Stimulated activated naive CD4-positive, alpha-beta T cell (primary cell): ENCODE measurements around the gene KCNA5.
A peak's percentile ranks its signal among the peaks of the same experiment; 100 is the strongest.

Experiments
- DNase-seq, 6 experiments: peaks; one replicate each; lab custom pipeline; 2025; lab: John Stamatoyannopoulos, UW

The KCNA5 gene

DNA sequence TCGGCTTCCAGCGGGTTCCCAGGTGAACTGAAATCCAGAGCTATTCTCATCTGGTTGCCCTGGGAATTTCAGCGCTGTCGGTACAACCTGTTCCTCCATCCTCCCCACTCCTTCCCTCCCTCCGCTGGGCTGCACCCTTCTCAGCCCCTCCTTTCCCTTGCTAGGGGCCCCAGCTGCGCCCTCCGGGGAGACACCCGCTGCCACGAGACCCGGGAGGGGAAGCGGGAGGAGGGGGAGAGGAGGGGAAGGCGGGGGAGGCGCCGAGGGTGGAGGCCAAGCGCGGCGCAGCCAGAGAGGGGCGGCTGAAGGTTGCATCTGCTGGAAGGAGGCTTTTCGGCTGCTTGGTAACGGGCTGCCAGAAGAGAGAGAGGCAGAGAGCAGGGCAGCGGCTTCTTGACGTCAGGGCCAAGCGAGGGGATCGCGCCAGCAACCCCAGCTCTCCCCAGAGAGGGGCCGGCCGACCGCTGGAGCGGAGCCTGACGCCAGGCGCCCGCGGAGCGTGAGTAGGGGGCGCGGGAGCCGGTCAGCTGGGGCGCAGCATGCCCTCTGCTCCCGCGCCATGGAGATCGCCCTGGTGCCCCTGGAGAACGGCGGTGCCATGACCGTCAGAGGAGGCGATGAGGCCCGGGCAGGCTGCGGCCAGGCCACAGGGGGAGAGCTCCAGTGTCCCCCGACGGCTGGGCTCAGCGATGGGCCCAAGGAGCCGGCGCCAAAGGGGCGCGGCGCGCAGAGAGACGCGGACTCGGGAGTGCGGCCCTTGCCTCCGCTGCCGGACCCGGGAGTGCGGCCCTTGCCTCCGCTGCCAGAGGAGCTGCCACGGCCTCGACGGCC lies at the start of gene KCNA5:
KCNA5 (plus strand) TSS at position 291 of the 831 bp plus-strand sequence; CDS start at position 560, 269 bp downstream.
- no peak for DNase-seq

DNA sequence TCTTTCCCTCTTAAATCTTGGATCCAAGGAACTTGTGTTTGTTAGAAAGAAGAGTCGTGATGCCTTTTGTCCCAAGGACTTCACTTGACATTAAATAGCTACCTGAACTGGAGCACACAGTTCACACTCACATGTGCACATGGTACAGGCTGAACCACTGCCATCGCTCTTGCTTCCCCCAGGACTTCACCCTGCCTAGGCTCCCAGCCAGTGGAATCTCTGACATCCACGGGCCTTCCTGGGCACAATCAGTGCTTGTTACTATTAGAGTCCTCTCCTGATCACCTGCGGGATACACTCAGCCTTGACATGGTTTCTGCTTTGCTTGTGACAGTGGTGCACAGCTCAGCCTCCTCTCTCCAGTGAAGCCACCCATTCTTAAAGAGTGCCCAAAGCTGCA lies 49.1 kb upstream of the KCNA5 start:
- no peak for DNase-seq

DNA sequence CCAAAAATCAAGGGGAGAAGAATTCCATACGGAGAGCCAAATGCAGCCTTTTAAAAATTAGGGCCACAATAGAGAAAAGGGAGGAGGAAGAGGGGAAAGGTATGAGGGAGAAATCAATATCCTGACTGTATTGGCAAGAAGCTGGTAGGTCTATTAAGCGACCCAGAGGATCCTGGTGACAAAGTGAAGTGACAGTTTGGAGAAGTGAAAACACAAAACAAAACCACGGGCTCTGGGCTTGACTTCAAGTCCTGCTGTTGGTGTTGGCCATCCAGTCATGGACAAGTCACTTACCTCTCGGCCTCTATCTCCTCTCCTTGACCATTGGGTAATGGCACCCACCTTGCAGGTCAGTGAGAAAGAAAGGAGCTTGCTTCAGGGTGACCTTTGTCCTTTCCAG lies 47.0 kb upstream of the KCNA5 start:
- no peak for DNase-seq

DNA sequence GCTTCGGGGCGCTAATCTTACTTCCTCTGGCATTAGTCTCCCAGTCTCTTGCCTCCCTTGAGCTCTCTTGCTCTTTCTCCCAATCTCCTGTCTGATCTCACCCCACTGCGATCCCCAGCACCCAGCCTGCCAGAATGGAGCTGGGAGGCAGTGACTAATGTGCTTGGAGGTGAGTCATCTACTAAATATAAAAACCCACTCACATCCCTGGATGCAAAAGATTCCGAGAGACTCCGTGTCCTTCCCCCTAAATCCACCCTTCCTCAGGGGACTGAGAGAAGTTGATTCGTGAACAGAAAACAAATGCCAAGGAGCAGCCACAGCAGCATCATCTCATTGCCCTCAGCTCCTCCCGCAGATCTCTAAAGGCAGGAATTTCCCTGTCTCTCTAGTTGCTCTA lies 45.7 kb upstream of the KCNA5 start:
- no peak for DNase-seq

DNA sequence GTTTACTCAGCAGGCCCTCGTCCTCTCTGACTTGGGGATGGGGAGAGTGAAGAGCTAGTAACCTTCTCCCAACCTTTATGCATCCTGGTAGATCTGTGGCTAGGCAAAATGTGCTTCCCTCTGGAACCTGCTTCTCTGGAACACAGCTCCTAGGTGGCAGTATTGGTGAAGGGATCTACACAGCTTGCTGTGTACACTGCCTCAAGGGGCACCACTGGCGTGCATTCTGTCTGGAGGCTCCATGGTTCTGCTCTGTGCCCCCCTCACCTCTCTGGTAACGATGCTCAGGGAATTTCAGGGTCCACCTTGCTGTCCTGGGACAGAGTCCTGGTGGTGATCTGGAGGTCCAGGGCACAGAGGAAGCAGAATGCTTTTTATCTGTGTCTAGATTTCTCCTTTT lies 43.5 kb upstream of the KCNA5 start:
- DNase-seq, result no peak

DNA sequence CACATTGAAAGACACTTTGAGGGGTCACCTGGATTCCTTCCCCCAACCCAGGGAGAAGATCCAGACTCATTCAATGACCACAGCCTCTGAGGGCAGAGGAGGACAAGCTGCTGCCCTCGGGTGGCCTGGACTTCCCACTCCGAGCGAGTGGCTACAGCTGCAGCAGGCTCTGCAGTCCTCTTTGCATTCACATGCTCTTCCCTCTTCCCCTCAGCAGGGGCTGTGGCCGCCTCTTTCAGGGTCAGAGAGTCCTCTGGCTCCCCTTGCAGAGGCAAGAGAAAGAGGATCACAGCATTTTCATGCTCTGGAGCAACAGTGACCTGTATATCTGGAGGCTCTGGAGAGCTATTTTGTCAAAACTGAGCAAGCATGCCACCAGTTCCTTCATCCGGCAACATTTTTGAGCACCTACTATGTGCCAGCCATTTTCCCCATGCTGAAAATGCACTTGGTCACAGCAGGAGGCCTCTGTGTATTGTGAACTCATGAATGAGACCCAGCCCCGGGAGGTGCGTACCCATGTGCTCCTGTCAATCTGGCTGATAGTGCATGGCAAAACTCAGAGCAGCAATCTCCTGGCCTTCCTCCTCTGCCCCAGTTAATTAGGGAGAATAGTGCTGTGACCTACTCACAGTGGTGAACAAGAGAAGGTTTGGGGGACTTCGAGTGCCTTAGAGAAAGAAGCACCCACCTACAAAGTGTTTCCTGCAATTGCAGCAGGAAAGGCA lies 42.9 kb upstream of the KCNA5 start:
- no peak for DNase-seq

DNA sequence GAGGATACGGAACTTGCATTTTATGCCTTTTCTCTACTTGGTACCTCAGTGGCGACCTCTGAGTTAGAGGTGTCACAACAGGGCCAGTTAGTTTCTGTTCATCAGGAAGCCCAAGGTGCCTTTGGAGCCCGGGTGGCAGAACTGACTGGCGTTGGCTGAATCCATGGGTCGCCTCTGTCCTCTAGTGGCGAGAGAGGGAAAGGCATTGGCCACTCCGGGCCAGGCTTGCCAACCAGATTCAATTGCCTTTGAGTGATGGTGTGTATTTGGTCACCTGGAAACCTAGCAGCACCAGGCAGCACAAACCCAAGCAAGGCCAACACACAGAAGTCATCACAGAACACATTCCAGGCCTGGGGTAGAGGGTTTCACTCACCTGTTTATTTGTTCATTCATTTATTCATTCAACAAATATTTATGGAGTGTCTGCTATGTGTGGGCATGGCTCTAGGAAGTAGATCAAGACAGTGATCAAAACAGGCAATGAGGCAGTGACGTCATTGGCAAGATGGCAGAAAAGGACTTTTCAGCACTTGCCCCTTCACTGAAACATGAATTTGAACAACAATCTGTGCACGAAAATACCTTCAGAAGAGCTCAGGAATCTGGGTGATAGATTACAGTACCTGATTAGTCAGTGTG lies 40.5 kb upstream of the KCNA5 start:
- no peak for DNase-seq

DNA sequence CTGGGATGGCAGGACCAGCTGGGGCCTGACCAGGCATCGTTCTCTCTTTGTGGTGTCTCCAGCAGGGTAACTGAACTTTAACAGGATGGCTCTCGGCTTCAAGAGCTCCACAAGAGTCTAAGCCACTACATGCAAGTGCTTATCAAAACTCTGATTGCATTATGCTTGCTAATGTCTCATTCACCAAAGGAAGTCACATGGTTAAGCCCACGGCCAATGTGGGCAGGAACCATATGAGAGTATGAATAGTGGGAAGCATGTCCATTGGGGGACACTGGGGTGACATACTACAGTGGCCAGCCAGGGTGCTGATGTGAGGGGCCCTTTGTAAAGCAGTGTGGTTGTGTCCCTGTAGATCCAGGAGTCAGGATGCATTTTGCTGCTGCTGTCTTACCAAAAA lies 35.0 kb upstream of the KCNA5 start:
- no peak for DNase-seq

DNA sequence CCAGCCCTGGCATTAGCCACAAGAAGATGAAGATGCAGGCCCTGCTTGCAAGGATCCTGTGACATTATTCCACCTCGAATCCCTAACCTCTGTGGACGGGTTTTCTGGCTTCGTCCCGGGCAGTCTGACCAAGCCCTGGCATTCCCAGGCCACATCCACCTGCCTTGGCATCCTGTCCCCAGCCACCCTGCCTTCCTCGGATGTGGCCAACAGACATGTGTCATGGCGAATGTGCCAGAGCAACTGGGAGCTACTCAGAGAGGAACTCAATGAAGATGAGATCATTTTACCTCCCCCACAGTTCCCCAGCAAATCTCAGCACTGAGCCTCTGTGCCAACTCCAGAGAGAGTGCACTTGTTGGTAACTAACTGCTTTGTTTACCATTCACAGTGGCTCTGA lies 33.5 kb upstream of the KCNA5 start:
- DNase-seq, result no peak

DNA sequence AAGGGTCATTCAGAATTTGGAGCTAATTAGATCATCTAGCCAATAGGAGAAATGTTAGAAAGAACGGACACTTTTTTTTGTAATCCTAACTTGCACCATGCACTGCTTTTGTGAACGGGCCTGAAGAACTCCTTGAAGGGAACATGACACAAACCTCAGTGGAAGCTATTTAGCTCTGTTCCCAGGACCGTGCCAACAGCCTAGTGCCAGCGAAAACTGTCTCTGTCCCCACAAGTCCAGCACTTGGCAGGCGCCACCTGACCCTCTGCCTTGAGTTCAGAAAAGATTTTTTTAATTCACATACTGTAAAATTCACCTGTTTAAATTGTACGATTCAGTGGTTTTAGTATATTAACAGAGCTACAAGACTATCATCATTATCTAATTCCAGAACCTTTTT lies 31.3 kb upstream of the KCNA5 start:
- DNase-seq, result no peak

DNA sequence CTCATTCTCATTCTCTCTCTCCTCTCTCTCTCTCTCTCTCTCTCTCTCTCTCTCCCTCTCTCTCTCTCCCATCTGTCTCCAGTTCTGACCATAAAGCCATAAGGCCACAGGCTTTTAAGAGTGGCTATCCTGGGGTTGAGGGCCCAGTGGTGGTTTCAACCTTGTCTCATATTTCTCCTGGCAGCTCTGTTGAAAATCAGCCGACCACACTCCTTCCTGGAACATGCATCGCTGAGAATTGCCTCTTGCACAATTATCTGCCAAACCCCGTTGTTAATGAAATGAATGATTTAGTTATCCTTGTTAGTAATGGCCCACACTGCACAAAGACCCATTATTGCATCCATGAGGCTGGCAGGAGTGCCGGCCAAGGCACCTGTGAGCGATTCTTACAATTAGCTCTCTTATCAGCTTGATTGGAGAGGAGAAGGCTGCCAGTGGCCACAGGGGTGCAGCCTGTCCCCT lies 30.4 kb upstream of the KCNA5 start:
- DNase-seq, result no peak

DNA sequence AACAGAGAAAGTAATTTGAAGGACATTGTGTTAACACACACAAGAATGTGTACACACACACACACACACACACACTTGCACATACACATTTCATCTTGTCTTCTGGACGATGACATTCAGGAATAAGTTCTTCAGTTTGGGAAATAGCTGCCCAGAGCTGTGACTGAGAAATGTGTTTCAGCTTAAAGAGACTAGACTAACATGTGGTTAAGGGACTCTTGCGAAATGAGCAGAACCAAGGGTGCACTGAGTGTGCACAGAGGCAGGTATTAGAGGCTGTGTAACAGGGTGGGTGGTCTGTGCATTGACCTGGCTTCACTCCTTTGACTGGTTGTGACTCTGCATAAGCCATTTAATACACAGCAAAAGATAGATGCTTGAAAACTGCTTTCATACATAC lies 29.4 kb upstream of the KCNA5 start:
- DNase-seq, result no peak

DNA sequence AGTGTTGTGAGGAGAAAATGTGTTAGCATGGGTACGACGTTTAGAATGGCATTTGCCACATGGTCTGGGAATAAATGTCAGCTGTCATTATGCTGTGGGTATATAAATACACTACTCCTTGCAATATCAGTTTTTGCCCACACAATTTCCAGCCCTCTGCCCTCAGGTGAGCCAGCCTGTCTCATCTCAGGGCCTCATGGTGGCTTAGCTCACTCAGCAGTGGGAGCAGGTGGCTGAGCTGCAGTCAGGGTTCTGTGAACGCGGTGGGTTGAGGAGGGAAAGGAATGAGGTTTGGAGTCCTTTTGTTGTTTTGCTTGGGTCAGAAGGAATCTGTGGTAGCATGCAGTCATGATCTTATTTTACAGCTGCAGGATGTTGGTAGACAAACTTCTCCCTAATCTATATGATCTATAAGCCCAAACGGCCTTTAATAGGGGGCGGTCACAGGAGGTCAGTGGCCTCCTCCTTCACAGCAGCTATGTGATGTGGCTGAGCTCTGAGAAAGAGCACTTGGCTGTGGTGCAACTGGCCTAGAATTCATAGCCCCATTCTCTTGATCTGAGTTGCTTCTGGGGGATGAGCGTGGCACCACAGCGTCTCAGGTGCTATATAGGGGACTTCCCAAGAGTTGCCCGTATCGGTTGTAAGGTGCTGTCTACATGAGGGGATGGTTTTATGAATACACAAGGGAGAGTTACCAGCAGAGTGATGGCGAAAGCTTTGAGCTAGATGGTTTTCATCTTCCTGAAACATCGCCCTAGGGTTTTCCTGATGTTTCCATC lies 27.8 kb upstream of the KCNA5 start:
- no peak for DNase-seq

DNA sequence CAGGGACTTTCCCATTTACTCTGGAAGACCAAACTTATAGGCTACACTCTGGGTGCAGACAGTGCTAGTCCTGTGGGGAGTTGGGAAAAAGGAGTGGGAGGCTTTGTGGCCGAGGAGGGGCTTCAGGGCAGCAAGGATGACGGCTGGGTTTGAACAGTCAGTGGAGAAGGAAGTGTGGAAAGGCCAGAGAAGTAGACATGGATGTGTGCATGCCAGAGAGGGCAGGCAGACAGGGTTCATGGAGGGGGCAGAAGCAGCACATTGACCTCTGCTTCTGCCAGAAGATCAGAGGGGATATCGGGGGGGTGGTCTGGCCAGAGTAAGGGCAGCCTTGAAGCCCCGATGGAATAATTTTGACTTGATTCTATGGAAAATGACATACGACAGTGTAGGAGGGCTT lies 27.2 kb upstream of the KCNA5 start:
- no peak for DNase-seq

DNA sequence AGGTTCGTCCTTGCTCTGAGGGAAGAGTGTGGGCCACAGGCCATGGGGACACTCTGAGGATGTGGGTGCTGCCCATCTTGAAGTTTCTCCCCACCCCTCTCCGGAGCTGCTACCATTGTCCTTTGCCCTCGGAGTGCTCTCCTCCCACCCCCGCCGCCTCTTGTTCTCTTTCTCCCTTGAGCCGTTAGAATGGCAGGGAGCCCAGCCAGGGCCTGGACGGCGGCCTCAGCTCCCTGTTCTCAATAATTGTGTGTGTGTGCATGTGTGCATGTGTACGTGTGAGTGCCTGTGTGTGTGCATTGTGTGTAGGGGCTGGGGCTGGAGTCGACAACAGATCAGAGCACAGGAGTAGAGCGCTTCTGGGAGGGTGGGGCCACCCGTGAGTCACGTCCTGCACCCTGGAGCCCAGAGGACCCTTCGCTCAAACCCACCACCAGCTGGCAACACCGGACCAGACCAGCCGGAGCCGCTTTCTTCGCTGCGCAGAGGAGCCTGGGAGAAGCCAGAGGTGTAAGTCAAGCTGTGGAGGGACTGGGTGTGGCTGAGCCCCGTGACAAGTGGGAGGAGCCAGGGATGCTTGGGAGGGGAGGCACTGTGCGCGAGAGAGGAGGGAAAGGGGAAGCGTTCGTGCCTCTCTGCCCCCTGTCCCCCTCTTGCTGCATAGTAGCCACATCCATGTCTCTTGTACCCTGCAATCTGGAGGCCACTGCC lies 25.9 kb upstream of the KCNA5 start:
- DNase-seq, result no peak

DNA sequence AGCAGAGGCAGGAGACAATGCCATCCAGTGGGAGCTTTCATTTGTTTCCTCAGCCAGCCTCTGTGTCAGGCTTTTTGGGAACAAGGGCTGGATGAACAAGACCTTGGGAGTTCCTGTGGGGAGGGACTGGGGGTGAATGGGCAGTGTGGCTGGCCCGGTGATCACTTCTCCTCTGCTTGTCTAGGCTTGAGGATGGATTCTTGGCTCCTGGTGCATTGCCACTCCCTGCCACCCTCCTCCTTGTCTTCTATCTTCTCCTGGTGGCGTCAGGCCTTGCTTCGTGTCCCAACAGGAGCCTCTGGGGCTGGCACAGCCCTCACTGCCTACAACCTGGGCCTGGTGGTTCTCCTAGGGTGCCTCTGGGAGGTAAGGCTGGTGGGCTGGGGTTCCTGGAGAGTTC lies 25.0 kb upstream of the KCNA5 start:
- no peak for DNase-seq

DNA sequence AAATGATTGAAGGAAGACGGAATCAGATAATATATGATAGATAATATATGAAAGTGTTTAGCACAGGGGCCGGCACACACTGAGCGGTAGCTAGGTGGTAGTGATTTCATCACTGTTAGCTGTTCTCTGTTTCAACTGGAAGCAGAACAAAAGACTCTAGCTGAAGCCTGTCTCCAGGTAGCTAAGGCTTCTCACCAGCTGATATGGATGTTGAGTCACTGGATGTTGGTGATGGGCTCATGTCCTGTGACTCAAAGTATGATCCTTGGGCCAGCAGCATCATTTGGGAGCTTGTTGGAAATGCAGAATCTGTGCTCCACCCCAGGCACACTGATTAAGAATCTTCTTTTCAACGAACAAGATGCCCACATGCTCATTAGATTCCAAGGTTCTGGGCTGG lies 21.7 kb upstream of the KCNA5 start:
- no peak for DNase-seq

DNA sequence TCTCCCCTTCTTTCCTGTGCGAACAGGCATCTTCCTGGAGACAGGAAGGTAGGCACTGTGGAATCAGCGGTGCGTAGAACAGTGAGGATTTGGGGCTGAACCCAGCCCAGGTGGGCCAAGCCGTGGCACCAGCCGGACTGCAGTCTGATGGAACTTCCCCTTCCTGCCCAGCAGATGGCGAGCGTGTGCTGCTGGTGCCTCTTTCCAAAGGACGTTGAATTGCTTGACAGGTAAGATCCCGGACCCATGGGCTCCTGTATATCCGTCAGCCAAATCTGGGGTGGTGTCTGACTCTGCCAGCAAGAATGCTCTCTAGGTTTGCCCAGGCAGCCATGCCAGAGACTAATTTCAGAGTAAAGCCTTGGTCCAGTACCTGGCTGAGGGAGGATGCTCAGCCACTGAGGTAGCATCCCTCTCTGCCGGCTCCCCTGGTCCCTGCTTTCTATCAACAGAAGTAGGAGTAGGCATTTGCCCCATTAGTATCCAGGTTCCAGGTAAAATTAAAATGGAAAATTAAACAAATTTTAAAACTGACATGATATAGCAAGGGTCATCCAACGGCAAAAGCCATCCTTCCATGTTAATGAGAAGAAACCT lies 21.1 kb upstream of the KCNA5 start:
- peak in 3 of 6 experiments; percentile 9 to 15 (median 12) for DNase-seq

DNA sequence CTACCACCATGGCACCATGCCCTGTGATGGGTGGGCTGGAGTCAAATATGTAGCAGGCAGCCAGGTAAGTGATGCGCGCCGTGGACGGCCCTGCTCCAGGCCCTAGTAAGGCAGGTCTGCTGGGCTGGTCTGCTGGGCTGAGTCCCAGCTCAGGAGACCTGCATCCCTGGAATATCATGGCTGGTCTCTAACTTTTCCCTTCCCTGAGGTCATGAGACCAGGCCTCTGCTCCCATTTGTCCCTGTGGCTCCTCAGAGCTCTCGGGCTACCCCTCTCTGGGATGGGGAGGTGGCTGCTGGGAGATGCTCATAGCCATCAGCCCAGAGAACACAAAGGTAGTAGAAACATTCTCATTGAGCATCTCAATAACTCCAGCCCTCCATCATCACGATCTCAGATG lies 19.8 kb upstream of the KCNA5 start:
- no peak for DNase-seq

DNA sequence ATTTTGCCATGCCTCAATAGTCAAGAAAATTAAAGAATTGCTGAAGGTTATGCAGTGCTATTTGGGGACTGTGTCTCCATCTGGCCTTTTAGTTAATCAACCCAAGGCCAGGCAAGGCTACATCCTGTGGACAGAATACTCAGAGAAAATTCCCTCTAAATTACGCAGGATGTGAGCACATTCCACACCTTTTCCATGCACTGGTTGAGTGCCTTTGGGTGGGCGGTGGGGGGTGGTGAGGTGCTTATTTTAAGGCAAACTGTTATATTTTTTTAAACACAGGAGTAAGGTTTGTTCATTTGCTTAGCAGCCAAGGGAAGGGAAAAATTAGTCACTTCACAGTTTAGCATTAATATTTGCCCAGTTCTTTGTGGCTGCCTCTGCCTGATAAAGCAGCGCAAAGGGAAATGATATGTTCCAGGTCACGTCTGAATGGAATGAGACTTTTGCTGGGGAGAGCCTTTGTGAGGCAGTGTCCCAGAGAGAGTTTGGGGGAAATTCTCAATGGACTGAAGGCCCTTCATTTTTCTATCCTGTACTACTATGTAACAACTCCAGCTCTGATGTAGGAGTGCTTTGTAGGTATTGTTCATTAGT lies 17.2 kb upstream of the KCNA5 start:
- DNase-seq, result no peak
